A172 (cell line): ENCODE measurements around the gene TMEM272. TPM values are rescaled to one million over a fixed set of nuclear protein-coding genes. Genes with fewer than 3 reads are reported as not detected.
A peak's percentile ranks its signal among the peaks of the same experiment; 100 is the strongest.

Experiments used
- DNase-seq: peaks from one replicate; pipeline ENCODE4 v3.0.0-alpha.2; 2015; ENCODE audit warnings: low spot score
- total RNA-seq: library from RNA; depleted of rRNA; stranded (reverse); fragments of >200 nt; shearing (Covaris generic); gene quantifications from 2 replicates; pipeline ENCODE4 v1.2.3, GENCODE V29; 2014; rRNA removed

The TMEM272 gene, protein sequence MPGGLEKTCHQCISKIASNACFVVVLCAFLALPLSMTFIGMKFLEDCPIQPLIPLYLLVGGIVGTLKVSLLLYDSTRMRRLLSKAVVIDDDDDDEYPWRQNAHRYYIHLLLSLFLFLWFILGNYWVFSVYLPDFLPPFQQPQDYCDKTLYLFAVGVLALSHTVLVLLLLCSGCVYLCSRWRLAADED
- not detected in 2 replicates for total RNA-seq

DNA sequence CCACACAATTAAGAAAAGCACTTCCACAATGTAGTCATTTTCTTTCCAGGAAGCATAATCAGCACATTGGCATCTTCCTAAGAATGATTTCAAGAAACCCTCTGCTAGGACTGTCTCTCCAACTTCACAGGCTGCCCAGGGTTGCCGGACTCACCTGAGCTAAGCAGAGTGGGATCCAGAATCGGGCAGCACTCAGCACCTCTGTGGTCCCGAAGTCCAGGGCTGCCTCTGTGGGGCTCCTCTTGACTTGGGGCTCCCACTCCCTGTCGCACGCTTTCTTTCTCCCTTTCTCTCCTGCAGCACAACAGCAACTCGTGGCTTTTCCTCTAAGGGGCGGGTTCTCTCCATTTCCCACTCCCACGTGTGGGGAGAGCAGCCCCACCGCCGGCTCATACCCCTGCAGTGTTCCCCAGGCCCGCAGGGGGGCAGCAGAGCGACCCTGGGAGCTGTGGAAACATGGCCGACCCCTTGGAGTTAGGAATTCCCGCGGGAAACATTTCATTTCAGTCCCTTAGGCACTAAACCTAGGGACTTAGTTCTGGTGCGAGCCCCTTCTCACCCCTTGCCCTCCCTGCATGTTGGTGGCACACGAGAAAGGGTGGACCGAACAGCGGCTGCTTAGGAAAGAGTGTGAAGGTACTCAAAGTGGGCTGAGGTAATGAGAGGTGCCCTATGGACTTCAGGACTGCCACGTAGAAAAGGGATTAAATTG is at the start of gene TMEM272:
Gene TMEM272, minus strand, starts transcription at position 316 of the 712 bp plus-strand sequence. CDS start 6,647 bp downstream, outside the sequence.
- DNase-seq, result peak; percentile 30

DNA sequence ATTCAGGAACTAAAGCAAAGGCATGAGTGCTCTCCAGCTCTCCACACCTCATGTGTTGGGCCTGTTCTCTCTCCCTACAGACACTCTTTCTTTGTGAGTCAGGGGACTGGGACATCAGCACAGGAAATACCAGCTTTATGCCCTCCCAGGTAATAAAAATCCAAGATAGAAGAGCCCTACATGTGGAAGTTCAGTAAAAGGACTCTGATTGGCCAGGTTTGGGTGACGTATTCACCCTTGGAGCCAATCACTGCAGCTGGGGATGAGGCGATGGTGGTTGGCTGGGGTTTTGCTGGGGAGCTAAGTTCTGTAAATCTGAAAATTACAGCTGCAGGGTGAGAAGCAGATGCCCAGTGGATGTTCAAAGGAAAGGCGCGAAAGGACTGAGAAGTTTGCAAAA is 49.3 kb upstream of the TMEM272 start:
- peak; percentile 36 for DNase-seq

DNA sequence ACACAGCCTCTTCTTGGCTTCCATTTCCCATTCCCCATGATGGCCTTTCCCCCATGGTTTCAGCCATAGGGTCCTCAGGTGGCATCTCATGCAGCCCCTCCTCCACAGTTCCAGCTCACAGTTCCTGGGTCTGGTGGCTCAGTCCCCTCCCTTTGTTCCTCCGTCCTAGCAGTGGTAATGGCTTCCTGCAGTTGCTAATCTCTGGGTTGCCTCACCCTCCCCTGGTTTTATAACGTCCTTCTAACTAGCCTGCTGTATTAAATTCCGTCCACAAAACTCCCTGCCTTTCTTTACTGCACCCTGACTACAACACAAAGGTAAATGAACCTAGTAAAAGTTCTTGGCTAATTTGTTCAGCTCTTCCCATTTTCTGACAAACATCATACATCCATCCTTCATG is 47.7 kb upstream of the TMEM272 start:
- DNase-seq, result no peak

DNA sequence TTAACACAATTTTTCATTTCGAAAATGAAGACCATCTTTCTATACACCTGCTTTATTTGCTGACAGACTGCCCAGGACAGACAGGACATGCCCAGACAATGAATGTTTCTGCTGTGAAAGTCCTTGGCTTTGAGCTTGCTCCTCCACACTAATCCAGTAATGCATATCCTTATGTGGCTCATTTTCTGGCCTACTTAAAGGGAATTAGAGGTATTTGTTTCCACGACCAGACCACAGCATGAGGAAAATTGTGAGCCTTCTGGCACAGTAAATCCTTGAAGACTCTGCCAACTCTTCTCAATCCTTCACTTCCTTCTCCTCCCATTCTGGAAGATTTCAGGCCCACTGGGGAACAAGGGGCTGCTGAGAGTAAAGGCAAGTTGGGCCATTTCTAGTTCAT is 42.5 kb upstream of the TMEM272 start:
- DNase-seq, result no peak

DNA sequence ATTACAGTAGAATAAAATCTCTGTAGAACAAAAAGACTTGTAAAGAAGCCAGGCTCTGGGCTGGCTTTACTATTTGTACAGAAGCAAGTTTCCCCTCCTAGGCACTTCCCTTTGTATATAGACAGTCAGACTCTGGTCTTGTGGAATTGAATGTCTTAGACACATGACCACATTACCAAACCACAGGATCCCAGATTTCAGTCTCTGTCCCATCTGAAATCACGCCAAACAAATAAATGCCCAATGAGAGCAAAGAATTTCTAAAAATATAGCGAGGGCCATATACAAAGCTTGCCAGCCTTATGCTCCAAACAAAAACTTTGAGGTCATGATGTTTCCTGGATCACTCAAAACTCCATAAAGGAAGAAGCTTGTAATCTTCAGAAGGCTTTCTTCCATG is 40.7 kb upstream of the TMEM272 start:
- no peak for DNase-seq

DNA sequence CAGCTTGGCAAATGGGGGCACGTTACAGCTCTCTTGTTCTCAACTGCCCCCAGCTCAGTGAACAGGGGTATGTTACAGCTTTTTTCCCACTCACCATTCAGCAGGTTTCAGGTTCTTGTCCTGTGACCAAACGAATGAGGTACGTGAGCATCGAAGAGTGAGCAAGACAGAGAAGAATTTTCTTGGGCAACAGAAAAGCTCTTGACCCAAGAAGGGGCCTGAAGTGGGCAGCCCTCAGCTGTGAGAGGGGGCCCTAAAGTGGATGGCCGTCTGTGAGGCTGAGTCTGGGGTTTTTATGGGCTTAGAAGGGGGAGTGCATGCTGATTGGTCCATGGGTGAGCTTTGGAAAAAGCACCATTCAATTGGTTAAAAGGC is 38.2 kb upstream of the TMEM272 start:
- DNase-seq, result no peak

DNA sequence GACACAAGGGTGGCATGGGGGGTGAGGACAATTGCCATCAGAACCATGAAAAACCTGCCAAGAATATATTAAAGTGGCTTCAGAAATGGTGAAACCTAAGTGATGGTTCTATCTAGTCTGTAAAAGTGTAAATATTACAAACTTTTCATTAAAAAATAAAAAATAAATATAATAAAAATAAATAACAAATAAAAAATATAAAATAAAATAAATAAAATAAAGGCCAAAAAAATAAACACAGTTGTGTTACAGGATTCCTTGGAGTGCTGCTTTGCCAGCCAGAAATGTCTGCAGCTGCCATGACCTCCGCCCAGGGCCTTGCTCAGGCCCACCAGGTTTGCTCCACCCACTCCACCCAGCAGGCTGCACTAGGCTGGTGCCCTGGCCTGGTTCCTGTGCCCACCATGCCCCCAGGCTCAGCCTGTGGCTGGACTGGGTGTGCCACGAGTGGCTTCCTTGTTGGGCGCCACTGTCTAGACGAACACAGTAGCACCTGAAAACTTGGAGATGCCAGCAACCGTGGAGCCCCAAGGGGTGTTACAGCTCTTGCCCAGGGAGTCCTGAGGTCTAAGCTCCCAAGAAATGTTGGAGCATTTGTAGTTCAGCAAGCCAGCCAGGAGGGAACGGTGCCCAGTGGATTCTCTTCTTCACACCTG is 37.7 kb upstream of the TMEM272 start:
- DNase-seq, result no peak

DNA sequence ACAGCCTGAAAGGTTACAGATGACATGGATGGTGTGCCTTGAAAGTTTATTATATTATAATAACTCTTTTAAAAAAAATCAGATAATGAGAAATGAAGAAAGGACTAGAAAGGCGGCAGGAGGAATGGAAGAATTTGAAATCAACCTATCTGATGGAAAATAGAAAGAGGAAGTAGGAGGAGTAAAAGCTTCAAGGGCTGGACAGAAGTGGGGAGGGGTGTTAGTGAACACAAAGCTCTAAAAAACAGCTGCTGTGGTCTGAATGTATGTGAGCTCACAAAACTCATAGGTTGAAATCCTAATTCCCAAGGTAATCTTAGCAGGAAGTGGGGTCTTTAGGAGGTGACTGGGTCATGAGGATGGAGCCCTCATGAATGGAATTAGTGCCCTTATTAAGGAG is 36.3 kb upstream of the TMEM272 start:
- DNase-seq, result no peak

DNA sequence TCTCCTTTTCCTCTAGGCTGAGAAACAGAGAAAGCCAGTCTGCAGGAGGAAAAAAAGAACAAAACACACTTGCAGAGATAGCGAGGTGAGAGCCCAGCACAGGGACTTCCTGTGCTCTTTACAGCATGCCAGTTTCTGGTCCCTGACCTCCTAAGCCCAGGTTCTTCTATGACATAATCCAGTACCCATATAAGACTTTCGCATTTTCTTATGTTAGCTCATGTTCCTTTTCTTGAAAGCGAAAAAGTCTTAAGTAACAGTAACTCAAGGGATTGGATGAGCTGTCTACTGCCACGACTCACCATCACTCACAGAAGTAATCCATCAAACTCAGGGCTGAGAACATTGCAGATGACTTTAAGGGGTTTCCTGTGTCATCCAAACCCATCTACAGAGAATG is 34.2 kb upstream of the TMEM272 start:
- no peak for DNase-seq

DNA sequence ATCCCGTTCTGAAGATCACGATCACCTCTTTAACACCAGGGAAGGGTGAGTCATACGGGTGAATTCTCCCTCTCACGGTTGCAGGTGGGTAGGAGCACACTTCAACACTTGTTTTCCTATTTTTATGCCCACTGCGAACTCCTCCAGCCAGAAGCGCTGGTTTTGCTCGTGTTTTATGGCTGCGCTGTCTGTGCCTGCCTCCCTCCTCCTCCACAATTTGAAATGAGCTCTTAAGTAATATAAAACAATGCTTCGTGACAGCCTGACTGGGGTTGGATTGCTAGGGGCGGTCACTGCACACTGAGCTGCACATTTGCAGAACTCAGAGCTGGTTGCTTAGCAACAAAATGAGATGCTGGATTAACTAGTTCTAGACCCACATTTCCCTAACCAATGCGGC is 29.7 kb upstream of the TMEM272 start:
- DNase-seq, result no peak

DNA sequence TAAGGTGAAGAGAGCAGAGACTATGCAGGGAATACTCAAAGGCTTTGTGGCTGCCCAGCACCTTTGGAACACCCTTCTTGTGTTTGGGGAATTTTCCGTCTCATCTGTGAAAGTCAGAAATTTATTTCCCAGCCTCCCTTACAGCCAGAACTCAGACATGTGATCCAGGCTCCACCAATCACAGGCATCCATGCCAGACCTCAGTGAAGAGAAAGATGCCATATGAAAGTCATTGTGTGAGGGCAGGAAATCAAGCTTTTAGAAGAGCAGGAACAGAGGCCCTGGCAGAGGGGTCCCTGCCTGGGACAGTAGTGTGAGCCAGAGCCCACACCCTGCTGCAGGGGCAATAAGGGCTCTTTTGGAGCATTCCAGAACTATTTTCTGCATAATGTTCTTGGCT is 28.9 kb upstream of the TMEM272 start:
- DNase-seq, result no peak

DNA sequence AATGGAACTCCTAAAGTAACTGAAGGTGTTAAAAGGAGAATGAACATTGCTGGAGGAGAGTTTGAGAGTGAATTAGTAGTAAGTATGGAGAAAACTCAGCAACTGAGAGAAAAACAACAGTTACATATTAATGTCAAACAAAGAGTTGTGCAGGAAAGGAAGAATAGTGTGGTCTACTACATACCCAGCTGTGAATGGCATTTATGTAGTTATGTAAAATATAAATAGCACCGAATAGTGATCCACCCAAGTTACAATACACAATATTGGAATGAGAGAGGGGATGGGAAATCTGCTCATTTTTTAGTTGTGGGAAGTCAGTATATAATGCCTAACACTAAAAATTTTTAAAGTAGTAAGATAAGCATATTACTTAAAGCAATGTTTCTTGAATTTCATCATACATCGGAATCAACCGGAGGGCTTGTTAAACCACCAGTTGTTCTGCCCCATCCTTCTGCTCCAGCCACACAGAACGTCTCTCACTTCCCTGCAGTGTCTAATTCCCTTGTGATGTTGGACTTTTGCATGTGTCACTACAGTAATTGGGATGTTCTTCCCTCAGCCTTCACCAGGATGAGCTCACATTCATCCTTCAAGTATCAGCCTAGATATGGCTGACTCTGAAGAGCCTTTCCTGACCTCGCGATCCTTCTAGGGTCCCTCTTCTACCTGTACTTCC is 28.3 kb upstream of the TMEM272 start:
- DNase-seq, result no peak

DNA sequence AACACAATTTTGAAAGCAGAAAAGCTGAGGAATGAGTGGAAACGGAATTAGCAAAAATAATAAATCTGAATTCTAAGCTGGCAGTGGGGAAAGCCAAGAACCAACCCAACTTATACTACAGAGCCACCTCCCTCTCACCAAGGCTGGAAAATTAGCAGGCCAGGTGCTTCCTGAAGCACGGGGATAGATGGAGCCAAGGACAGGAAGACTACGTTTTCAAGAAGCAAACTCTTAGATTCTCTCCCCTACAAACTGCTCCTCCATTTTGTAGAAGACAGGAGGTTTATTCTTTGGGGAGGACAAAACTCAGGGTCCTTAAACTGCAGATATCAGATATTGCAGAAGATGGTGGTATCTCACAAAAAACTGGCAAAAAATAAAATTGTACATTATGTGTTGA is 25.6 kb upstream of the TMEM272 start:
- no peak for DNase-seq

DNA sequence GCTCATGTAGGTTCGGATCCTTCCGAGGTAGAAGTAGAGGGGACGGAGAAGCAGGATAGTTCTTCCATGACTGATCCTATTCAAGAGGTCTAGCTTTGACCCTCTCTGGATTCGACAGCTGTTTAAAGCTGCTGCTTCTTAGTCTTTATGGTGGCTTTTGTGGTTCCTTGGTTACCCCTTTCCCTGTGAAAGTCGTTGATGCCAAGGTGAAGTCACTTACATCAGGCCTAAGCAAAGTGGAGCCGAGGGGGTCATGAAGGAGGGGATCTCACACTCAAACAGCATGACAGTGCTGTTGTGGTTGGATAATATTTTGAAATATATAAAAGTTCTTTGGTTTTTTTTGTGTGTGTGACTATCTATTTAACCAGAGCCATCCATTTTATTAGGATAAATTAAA is 24.9 kb upstream of the TMEM272 start:
- no peak for DNase-seq

DNA sequence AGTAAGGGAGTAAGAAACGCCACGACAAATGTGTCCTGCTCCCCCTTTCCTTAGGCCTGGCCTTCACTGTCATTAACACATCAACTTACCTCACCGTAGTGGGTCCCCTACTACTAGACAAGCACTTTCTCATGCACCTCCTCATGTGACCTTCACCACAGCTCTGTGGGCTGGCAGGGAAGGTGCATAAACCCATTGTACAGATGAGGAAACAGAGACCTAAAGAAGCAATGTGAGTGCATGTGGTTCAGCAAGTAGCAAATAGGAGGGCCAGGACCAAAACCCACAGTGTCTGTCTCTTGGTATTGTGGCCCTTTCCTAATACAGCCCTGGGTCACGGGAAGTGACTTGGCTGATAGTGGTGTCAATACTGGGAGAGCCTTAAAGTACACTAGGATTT is 22.1 kb upstream of the TMEM272 start:
- DNase-seq, result no peak

DNA sequence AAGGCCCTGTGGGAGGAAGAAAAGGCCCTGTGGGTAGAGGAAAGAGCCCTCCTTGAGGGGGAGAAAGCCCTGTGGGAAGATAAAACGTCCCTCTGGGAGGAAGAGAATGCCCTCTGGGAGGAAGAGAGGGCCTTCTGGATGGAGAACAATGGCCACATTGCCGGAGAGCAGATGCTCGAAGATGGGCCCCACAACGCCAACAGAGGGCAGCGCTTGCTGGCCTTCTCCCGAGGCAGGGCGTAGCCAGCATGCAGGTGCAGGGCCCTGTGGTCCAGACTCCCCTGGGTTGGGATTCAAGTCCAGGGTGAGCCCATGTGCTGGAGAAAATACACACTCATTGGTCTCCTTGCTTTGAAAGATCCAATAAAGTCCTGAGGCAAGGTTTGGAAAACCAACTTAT is 20.9 kb upstream of the TMEM272 start:
- no peak for DNase-seq

DNA sequence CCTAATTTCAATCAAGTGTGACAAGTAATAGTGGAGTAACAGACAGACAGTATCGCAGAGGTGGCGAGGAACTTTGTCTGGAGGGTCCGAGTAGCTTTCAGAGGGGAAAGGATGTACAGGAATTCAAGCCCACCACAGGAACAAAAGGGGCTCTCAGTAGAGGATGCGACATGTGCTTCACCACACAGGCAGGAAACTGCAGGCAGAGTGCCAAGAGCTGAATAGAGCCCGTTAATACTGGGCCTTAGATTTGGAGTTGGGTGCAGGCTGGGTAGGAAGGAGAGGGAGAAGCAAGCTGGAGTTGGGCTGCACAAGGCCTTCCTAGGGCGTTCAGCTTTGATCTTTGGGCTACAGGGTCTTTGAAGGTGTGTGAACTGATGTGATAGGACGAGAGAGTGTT is 18.0 kb upstream of the TMEM272 start:
- no peak for DNase-seq

DNA sequence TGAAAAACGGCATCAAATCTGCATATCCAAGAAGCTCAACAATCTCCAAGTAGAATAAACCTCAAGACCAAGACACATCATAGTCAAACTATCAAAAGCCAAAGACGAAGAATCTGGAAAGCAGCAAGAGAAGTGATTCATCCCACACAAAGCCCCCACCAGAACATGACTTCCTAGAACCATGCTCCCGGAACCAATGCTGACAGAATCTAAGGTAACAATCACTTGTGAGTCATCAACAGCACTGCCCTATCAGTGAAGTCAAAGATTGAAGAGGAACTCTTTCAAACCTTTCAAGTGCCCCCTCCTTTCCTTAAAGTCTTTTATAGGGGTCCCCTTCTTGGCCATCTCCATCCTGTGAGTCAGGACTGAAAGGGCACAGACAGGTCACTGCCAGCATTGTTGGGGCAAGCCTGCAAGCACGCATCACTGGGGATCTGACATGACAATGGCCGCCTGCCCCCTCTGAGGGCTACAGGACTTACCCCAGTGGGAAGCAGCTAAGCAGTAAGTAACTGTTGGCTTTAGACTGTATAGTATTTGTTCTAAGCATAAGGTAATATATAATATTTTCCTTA is 16.8 kb upstream of the TMEM272 start, which contains the start of gene CCDC70:
Gene CCDC70, plus strand, starts transcription at position 247 of the 578 bp plus-strand sequence. CDS start 3,443 bp downstream, outside the sequence.
- DNase-seq, result peak; percentile 36

DNA sequence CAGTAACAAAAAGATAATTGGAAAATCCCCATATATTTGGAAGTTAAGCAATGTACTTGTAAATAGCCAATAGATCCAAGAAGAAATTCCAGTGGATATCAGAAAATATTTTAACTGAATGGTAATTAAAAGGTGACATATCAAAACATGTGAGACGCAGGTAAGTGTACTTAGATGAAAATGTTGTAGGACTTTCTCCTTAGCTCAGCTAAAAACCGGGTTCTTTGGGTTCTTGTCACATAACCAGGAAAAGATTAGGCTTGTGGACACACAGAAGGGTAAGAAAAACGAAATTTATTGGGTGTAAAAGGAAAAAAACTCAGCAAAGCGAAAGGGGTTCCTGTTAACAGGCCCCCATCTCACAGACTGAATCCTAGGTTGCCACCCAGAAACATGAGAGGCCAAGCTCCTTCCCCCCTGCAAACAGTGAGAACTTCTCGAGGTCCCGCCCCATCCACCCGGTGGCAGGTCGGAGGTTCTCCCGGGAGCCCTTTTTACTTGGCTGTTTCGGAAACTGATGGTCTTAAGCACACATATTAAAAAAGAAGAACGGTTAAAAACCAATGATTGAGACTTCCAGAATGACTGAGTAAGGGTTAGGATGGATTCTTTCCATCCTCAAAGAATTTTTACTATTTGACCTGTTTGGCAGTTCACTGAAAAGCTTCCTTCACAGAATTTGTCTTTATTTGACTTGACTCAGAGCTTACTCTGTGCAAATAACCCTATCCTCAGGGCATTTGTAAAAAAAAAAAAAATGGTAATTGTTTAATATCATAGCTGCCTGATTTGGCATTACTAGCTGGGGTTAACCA is 13.7 kb upstream of the TMEM272 start:
- DNase-seq, result no peak

DNA sequence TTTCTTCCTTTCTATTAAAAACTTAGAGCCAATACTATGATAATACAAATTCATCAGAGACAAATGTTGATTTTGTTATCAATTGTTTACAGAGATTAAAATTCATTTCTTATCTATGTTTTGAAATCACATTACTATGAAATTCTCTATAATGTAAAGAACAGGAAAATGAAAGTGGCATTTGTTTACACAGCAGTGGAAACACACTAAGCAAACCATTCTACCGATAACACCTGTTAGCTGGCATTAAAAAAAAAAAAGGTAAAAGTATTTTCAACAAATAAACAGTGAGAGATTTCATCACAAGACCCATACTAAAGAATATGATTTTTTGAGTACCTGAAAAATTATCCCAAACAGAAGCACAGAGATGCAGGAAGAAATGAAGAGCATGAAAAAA is 12.0 kb upstream of the TMEM272 start:
- DNase-seq, result no peak

DNA sequence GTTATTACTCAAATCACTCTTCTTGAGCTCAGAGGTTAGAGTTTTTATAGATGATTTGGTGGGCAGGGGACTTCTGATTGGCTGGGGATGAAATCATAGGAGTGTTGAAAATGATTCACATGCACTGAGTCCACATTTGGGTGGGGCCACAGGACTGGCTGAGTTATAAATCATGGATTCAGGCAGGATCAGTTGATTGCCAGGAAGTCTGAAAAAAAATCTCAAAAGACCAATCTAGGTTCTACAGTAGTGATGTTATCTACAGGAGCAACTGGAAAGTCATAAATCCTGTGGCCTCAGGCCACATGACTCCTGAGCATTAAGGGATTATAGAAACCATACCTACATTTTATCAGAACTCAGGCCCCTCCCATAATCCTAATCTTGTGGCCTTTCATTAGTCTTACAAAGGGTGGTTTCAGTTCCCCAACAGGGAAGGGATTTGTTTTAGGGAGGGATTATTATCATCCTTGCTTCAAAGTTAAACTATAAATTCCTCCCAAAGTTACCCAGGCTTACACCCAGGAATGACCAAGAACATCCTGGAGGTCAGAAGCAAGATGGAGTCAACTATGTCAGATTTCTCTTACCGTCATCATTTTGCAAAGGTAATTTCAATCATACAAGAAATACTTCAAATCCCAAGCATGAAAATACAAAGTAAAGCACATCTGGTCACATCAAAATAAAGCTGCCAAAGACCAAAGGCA is 11.2 kb upstream of the TMEM272 start:
- DNase-seq, result peak; percentile 19
